H1 (cell line): Measurements from ENCODE around the gene KMT2A. TPM values are rescaled to one million over a fixed set of nuclear protein-coding genes. Genes with fewer than 3 reads are reported as not detected.

Experiments
- CBX5 ChIP-seq: fragments of 300-800, 300-1000 bp; sonication (generic); IDR thresholded peaks from 2 replicates; pipeline ENCODE4 v1.7.1; 2016; ENCODE audit warnings: antibody characterized with exemption, low read length, low read depth
- CEBPB ChIP-seq: IDR thresholded peaks from 2 replicates; pipeline ENCODE4 v1.6.1; 2012; ENCODE audit warnings: low read depth, low read length
- JUND ChIP-seq: IDR thresholded peaks from 2 replicates; pipeline ENCODE4 v1.6.1; 2011; ENCODE audit warnings: mild to moderate bottlenecking, improper control_type of control experiment, low read length
- KDM1A ChIP-seq: fragments of 200-600, 300-600 bp; sonication (generic); IDR thresholded peaks from 2 replicates; pipeline ENCODE4 v1.7.1; 2016; ENCODE audit warnings: mild to moderate bottlenecking, low read length, borderline replicate concordance
- KDM4A ChIP-seq: IDR thresholded peaks from one replicate; pipeline ENCODE4 v1.7.1; 2012; ENCODE audit warnings: low read depth, mild to moderate bottlenecking, moderate library complexity, low read length, inconsistent platforms; ENCODE audit not compliant: severe bottlenecking
- PHF8 ChIP-seq: fragments of 200-600 bp; sonication (generic); conservative IDR thresholded peaks from 2 replicates; pipeline ENCODE4 v1.7.1; 2012; ENCODE audit warnings: low read depth, mild to moderate bottlenecking, inconsistent platforms, low read length, moderate library complexity
- RNF2 ChIP-seq: fragments of 200-900, 300-1000 bp; sonication (generic); IDR thresholded peaks from 2 replicates; pipeline ENCODE4 v1.7.1; 2016; ENCODE audit warnings: borderline replicate concordance, low read depth, mild to moderate bottlenecking, antibody characterized with exemption, low read length; ENCODE audit not compliant: poor library complexity, severe bottlenecking; ENCODE audit errors: missing control alignments
- SUZ12 ChIP-seq: fragments of 200-600 bp; sonication (generic); IDR thresholded peaks from 2 replicates; pipeline ENCODE4 v1.6.1; 2012; ENCODE audit warnings: mild to moderate bottlenecking, inconsistent platforms, low read length, moderate library complexity, mixed read lengths
- TAF1 ChIP-seq: IDR thresholded peaks from 2 replicates; pipeline ENCODE4 v1.6.1; 2011; ENCODE audit warnings: mild to moderate bottlenecking, low read depth, low read length
- TBP ChIP-seq: IDR thresholded peaks from 2 replicates; pipeline ENCODE4 v1.6.1; 2011; ENCODE audit warnings: low read depth, low read length, improper control_type of control experiment
- TCF12 ChIP-seq: IDR thresholded peaks from 2 replicates; pipeline ENCODE4 v1.6.1; 2011; ENCODE audit warnings: low read depth, mild to moderate bottlenecking, low read length
- polyA plus RNA-seq, 7 experiments: library from polyadenylated mRNA; depleted of rRNA in 3 of 7; stranded (reverse) in 5 of 7; unstranded in 2 of 7; fragments of >200 nt in 5 of 7; fragments of 200-250 nt in 2 of 7; gene quantifications; 1 replicate in 5 of 7; 2 replicates in 1 of 7; 4 replicates in 1 of 7; pipeline versions ENCODE4 v1.2.1 to v1.2.3, GENCODE V29; 2011 to 2013; ENCODE audit warnings: missing spikeins in 2 of 7, mixed read lengths in 2 of 7
- total RNA-seq: library from RNA; stranded (reverse); fragmentation: NEBNext Ultra II Directional; extraction: Animal tissue kit (Norgen Biotek cat#: 25700); gene quantifications from 2 replicates; pipeline ENCODE4 v1.2.1, GENCODE V29; 2021
- TF ChIP-seq, protein P1 (sequence below): fragments of 300-600 bp; sonication (generic); IDR thresholded peaks from 2 replicates; pipeline ENCODE4 v1.7.1; 2012; ENCODE audit warnings: low read length, moderate library complexity, mild to moderate bottlenecking, inconsistent platforms; ENCODE audit not compliant: insufficient replicate concordance

The KMT2A gene
- total and polyA plus RNA-seq, 2 of the 8 experiments (the other 6 are each of a cell fraction or from before 2014, with no cell fraction given): 35.9 to 62.1 TPM

DNA sequence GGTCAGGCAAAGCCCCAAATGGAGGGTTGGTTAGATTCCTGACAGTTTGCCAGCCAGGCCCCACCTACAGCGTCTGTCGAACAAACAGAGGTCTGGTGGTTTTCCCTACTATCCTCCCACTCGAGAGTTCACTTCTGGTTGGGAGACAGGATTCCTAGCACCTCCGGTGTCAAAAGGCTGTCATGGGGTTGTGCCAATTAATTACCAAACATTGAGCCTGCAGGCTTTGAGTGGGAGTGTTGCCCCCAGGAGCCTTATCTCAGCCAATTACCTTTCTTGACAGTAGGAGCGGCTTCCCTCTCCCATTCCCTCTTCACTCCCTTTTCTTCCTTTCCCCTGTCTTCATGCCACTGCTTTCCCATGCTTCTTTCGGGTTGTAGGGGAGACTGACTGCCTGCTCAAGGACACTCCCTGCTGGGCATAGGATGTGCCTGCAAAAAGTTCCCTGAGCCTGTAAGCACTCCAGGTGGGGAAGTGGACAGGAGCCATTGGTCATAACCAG lies 86.3 kb downstream of the KMT2A start (continued):
- TF ChIP-seq, protein P1, sequence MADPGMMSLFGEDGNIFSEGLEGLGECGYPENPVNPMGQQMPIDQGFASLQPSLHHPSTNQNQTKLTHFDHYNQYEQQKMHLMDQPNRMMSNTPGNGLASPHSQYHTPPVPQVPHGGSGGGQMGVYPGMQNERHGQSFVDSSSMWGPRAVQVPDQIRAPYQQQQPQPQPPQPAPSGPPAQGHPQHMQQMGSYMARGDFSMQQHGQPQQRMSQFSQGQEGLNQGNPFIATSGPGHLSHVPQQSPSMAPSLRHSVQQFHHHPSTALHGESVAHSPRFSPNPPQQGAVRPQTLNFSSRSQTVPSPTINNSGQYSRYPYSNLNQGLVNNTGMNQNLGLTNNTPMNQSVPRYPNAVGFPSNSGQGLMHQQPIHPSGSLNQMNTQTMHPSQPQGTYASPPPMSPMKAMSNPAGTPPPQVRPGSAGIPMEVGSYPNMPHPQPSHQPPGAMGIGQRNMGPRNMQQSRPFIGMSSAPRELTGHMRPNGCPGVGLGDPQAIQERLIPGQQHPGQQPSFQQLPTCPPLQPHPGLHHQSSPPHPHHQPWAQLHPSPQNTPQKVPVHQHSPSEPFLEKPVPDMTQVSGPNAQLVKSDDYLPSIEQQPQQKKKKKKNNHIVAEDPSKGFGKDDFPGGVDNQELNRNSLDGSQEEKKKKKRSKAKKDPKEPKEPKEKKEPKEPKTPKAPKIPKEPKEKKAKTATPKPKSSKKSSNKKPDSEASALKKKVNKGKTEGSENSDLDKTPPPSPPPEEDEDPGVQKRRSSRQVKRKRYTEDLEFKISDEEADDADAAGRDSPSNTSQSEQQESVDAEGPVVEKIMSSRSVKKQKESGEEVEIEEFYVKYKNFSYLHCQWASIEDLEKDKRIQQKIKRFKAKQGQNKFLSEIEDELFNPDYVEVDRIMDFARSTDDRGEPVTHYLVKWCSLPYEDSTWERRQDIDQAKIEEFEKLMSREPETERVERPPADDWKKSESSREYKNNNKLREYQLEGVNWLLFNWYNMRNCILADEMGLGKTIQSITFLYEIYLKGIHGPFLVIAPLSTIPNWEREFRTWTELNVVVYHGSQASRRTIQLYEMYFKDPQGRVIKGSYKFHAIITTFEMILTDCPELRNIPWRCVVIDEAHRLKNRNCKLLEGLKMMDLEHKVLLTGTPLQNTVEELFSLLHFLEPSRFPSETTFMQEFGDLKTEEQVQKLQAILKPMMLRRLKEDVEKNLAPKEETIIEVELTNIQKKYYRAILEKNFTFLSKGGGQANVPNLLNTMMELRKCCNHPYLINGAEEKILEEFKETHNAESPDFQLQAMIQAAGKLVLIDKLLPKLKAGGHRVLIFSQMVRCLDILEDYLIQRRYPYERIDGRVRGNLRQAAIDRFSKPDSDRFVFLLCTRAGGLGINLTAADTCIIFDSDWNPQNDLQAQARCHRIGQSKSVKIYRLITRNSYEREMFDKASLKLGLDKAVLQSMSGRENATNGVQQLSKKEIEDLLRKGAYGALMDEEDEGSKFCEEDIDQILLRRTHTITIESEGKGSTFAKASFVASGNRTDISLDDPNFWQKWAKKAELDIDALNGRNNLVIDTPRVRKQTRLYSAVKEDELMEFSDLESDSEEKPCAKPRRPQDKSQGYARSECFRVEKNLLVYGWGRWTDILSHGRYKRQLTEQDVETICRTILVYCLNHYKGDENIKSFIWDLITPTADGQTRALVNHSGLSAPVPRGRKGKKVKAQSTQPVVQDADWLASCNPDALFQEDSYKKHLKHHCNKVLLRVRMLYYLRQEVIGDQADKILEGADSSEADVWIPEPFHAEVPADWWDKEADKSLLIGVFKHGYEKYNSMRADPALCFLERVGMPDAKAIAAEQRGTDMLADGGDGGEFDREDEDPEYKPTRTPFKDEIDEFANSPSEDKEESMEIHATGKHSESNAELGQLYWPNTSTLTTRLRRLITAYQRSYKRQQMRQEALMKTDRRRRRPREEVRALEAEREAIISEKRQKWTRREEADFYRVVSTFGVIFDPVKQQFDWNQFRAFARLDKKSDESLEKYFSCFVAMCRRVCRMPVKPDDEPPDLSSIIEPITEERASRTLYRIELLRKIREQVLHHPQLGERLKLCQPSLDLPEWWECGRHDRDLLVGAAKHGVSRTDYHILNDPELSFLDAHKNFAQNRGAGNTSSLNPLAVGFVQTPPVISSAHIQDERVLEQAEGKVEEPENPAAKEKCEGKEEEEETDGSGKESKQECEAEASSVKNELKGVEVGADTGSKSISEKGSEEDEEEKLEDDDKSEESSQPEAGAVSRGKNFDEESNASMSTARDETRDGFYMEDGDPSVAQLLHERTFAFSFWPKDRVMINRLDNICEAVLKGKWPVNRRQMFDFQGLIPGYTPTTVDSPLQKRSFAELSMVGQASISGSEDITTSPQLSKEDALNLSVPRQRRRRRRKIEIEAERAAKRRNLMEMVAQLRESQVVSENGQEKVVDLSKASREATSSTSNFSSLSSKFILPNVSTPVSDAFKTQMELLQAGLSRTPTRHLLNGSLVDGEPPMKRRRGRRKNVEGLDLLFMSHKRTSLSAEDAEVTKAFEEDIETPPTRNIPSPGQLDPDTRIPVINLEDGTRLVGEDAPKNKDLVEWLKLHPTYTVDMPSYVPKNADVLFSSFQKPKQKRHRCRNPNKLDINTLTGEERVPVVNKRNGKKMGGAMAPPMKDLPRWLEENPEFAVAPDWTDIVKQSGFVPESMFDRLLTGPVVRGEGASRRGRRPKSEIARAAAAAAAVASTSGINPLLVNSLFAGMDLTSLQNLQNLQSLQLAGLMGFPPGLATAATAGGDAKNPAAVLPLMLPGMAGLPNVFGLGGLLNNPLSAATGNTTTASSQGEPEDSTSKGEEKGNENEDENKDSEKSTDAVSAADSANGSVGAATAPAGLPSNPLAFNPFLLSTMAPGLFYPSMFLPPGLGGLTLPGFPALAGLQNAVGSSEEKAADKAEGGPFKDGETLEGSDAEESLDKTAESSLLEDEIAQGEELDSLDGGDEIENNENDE: no peak
- TF ChIP-seq RNF2 (no peak), CEBPB (no peak), PHF8 (no peak), TCF12 (no peak), TAF1 (no peak), KDM4A (no peak), JUND (no peak), SUZ12 (no peak), KDM1A (no peak), CBX5 (no peak), TBP (no peak)
